HepG2 (cell line): ENCODE data around the gene LIM2. TPM values are rescaled to one million over a fixed set of nuclear protein-coding genes. Genes with fewer than 3 reads are reported as not detected.

ENCODE experiments used
- CTCF ChIP-seq: sonication (generic); formaldehyde crosslinking; IDR thresholded peaks from 2 replicates; pipeline ENCODE4 v1.5.0; 2020; ENCODE audit warnings: mild to moderate bottlenecking, missing genetic modification reagents, moderate library complexity
- FOXA3 ChIP-seq: IDR thresholded peaks from 2 replicates; pipeline ENCODE4 v1.6.1; 2016; ENCODE audit warnings: missing genetic modification reagents, missing compliant biosample characterization
- GATAD1 ChIP-seq: IDR thresholded peaks from 2 replicates; pipeline ENCODE4 v1.6.1; 2016; ENCODE audit warnings: missing genetic modification reagents, missing compliant biosample characterization
- HOMEZ ChIP-seq: IDR thresholded peaks from 2 replicates; pipeline ENCODE4 v1.6.1; 2016; ENCODE audit warnings: low read depth
- IKZF5 ChIP-seq: IDR thresholded peaks from 2 replicates; pipeline ENCODE4 v1.6.1; 2018; ENCODE audit warnings: missing genetic modification reagents, mild to moderate bottlenecking, missing compliant biosample characterization
- KAT2B ChIP-seq: fragments of 150-350 bp; IDR thresholded peaks from 2 replicates; pipeline ENCODE4 v1.6.1; 2014; ENCODE audit warnings: low read depth, low read length, borderline replicate concordance
- NR2F2 ChIP-seq: IDR thresholded peaks from 2 replicates; pipeline ENCODE4 v1.6.1; 2012; ENCODE audit warnings: low read depth, inconsistent platforms, borderline replicate concordance
- PTBP1 ChIP-seq: fragments of 200-400 bp; formaldehyde crosslinking; IDR thresholded peaks from 2 replicates; pipeline ENCODE4 v1.6.1; 2018; ENCODE audit warnings: low read length, low read depth; ENCODE audit not compliant: poor library complexity, severe bottlenecking
- SPEN ChIP-seq: sonication (generic); formaldehyde crosslinking; IDR thresholded peaks from 2 replicates; pipeline ENCODE4 v1.5.1; 2020; ENCODE audit warnings: low read depth, mild to moderate bottlenecking, missing genetic modification reagents
- ZBTB38 ChIP-seq: sonication (generic); formaldehyde crosslinking; IDR thresholded peaks from 2 replicates; pipeline ENCODE4 v1.5.1; 2020; ENCODE audit warnings: mild to moderate bottlenecking, missing genetic modification reagents
- ZFP90 ChIP-seq: sonication (generic); formaldehyde crosslinking; IDR thresholded peaks from 2 replicates; pipeline ENCODE4 v1.8.0; 2022; ENCODE audit warnings: missing genetic modification reagents, mild to moderate bottlenecking, inconsistent platforms, borderline replicate concordance
- ZNF589 ChIP-seq: sonication (generic); formaldehyde crosslinking; conservative IDR thresholded peaks from 2 replicates; pipeline ENCODE4 v1.8.0; 2022; ENCODE audit warnings: mild to moderate bottlenecking, moderate library complexity, missing genetic modification reagents
- ZNF609 ChIP-seq: sonication (generic); formaldehyde crosslinking; IDR thresholded peaks from 2 replicates; pipeline ENCODE4 v1.4.0; 2020; ENCODE audit warnings: mild to moderate bottlenecking, missing genetic modification reagents, borderline replicate concordance
- polyA plus RNA-seq, 8 experiments: library from polyadenylated mRNA; depleted of rRNA in 3 of 8; stranded (reverse) in 7 of 8; unstranded in 1 of 8; fragments of >200 nt; fragmentation: Illumina TruSeq in 4 of 8; extraction: Trizol in 4 of 8; gene quantifications; 2 replicates each; pipeline versions ENCODE4 v1.2.1 to v1.2.3, GENCODE V29; 2011 to 2016; ENCODE audit warnings: low read depth in 4 of 8, missing spikeins in 1 of 8, mixed read lengths in 1 of 8; ENCODE audit not compliant: insufficient read depth in 1 of 8
- total RNA-seq, 5 experiments: library from RNA; depleted of rRNA; stranded (reverse); fragments of >200 nt; fragmentation: Illumina TruSeq; extraction: Trizol; gene quantifications; 2 replicates each; pipeline ENCODE4 v1.2.3, GENCODE V29; 2016; ENCODE audit warnings: low read depth in 1 of 5
- TF ChIP-seq, protein P1 (sequence below): IDR thresholded peaks from 2 replicates; pipeline ENCODE4 v1.6.1; 2016; ENCODE audit warnings: mild to moderate bottlenecking
- TF ChIP-seq, protein P2 (sequence below): sonication (generic); formaldehyde crosslinking; IDR thresholded peaks from 2 replicates; pipeline ENCODE4 v1.4.0; 2020; ENCODE audit warnings: missing genetic modification reagents

The LIM2 gene
- total and polyA plus RNA-seq, 2 of the 13 experiments (the other 11 are each of a cell fraction or from before 2014, with no cell fraction given): 1.3 TPM; not detected in 1

GRCh38 chr19:51356159-51356801 lies 31.5 kb downstream of the LIM2 start (continued):
- 0 out of 2 replicates have a peak, but pooled peaks have one; percentile 24 for TF ChIP-seq IKZF5 (CRISPR knock-in tag)
- TF ChIP-seq NR2F2: peak; percentile 97
- no peak for TF ChIP-seq PTBP1
- TF ChIP-seq, protein P1, sequence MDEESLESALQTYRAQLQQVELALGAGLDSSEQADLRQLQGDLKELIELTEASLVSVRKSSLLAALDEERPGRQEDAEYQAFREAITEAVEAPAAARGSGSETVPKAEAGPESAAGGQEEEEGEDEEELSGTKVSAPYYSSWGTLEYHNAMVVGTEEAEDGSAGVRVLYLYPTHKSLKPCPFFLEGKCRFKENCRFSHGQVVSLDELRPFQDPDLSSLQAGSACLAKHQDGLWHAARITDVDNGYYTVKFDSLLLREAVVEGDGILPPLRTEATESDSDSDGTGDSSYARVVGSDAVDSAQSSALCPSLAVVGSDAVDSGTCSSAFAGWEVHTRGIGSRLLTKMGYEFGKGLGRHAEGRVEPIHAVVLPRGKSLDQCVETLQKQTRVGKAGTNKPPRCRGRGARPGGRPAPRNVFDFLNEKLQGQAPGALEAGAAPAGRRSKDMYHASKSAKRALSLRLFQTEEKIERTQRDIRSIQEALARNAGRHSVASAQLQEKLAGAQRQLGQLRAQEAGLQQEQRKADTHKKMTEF: peak; percentile 68; the same call in 1 of the 2 replicates
- TF ChIP-seq ZNF589 (CRISPR knock-in tag): no peak
- TF ChIP-seq HOMEZ (CRISPR knock-in tag): 0 out of 2 replicates have a peak, but pooled peaks have one; percentile 44
- TF ChIP-seq, protein P2, sequence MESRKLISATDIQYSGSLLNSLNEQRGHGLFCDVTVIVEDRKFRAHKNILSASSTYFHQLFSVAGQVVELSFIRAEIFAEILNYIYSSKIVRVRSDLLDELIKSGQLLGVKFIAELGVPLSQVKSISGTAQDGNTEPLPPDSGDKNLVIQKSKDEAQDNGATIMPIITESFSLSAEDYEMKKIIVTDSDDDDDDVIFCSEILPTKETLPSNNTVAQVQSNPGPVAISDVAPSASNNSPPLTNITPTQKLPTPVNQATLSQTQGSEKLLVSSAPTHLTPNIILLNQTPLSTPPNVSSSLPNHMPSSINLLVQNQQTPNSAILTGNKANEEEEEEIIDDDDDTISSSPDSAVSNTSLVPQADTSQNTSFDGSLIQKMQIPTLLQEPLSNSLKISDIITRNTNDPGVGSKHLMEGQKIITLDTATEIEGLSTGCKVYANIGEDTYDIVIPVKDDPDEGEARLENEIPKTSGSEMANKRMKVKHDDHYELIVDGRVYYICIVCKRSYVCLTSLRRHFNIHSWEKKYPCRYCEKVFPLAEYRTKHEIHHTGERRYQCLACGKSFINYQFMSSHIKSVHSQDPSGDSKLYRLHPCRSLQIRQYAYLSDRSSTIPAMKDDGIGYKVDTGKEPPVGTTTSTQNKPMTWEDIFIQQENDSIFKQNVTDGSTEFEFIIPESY (CRISPR knock-in tag): peak; percentile 38
- peak; percentile 83 for TF ChIP-seq ZNF609 (CRISPR knock-in tag)
- TF ChIP-seq SPEN: peak; percentile 18; the same call in 1 of the 2 replicates
- peak; percentile 57; the same call in 1 of the 2 replicates for TF ChIP-seq ZBTB38 (CRISPR knock-in tag)
- TF ChIP-seq KAT2B: no peak
- TF ChIP-seq GATAD1 (CRISPR knock-in tag): peak; percentile 49; the same call in 1 of the 2 replicates
- TF ChIP-seq ZFP90 (CRISPR knock-in tag): no peak
- peak; percentile 7; the same call in 1 of the 2 replicates for TF ChIP-seq CTCF
- peak; percentile 72 for TF ChIP-seq FOXA3 (CRISPR knock-in tag)
